Measurements from ENCODE around the gene MUC4.
"Not testable (repeated sequence)": the region's sequence is repeated elsewhere in the genome, so short reads cannot be mapped to it uniquely, and the experiment has no call there.

MUC4 gene

GRCh38 chr3:195838714-195839113, 27.0 kb upstream of the MUC4 start:
- no peak for DNase-seq (ENCODE audit: low read depth in 2 of 2)

DNA sequence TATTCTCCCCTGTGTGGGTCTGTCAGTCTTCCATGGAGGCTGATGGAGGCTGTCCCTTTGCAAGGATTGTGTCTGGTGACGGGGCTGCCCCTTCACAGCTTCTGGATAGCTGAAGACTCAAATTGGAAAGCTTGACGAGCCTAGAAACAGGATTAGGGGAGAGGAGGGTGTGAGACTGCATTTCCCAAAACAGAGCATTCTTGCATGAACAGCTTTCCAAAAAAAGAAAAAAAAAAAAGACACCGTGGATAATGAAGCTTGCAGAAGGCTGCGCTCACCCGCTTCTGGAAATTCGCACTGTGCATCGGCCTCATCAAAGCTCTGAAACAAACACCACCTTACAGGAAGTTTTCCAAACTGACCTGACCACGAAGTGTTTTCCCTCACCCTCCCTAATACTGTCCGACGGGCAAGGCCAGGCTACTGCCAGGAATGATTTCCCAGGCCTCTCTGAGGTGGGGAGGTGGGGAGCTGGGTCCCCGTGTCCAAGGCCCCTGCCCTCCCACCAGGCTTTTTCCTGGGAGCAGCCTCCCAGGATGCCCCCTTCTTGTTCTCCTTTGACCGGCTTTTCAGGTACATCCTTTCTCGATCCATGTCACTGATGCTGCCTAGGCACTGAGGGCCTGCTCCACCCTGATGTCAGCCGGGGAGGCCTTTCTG, 24.9 kb upstream of the MUC4 start:
- no peak for DNase-seq (ENCODE audit: low read depth in 2 of 2)

- no peak for DNase-seq (ENCODE audit: low read depth in 2 of 2)
Observed at GRCh38 chr3:195835791-195836190, 24.1 kb upstream of the MUC4 start.

- no peak for DNase-seq (ENCODE audit: low read depth in 2 of 2)
Observed at GRCh38 chr3:195834675-195835583, 23.2 kb upstream of the MUC4 start.

GRCh38 chr3:195829897-195830254, 18.1 kb upstream of the MUC4 start:
- DNase-seq (ENCODE audit: low read depth in 2 of 2) = no peak

DNA sequence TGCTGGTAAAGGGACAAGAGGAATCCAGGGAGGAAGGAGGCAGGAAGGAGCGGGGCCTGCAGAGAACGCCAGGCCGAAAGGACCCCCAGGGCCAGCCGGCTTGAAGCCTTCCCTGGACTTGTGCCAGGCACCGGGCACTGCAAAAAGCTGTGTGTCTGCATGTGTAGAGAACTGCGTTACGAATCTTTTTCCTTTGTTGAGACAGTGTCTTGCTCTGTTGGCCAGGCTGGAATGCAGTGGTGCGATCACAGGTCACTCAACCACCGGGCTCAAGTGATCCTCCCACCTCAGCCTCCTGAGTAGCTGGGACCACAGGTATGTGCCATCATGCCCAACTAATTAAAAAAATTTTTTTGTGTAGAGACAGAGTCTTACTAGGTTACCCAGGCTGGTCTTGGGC, 17.0 kb upstream of the MUC4 start:
- DNase-seq (ENCODE audit: low read depth in 2 of 2) = no peak

DNA sequence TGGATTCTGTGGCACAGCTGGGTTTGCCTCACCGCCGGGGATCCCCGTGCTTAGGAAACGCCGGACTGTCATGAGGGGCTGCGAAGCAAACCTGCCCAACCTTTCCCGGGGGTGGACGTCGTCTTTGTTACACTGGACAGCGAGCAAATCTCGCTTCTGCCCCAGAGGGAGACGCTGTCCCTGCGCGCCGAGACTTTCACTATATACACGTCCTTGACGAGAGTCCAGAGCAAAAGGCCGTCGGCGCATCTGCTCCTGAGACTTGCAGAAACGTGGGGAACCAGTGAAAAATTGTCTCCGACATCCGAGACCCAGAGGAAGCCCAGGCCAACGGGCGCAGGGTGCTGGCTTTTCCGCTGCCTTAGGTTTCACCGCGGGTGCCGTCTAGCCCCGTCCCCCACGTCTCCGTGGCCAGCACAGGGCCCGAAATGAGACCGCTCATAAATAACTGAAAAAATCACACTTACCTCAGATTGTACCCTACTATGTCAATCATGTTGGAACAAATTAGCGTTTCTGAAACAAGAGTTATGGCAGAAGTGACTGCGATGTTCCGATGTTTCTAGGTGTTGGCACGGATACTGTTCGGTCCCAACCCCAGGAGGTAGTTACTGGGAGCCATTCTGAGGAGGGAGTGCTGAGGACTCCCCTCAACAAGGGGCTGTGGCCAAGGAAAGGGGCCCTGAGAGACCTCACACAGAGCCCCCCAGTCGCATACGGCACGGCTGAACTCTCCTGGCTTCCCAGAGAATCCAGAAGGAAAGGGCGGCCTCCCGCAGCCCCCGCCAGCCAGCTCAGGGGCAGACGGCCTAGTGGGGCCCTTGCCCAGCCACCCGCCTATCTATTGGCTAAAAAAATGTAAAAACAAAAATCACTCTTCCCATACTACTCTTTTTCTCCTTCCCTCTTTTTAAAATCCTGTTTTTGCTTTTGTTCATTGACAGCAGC, 14.4 kb upstream of the MUC4 start:
- no peak for DNase-seq (ENCODE audit: low read depth in 2 of 2)

- DNase-seq (ENCODE audit: low read depth in 2 of 2) = no peak
Observed at GRCh38 chr3:195825191-195825588, 13.5 kb upstream of the MUC4 start.

- not testable (repeated sequence) for DNase-seq (ENCODE audit: low read depth in 2 of 2)
Observed at GRCh38 chr3:195824425-195825190, 12.9 kb upstream of the MUC4 start.

DNA sequence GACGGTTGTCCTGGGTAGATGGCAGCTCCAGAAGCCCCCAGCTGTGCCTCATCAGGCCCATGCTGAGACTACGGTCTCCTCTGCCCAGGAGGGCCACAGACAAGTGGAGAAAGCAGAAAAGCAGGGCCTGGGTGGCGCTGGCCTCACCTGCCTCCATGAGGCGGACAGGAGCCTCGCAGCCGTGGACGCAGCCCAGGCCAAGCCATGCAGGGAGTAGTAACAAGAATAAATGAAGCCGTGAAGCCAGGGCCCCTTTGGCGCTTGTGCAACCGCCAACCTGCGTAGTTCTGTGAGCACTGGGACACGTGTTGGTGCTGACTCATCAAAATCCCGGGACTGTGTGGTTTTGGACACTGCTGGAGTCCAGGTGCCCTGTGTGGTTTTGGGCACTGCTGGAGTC, 12.3 kb upstream of the MUC4 start:
- DNase-seq (ENCODE audit: low read depth in 2 of 2) = no peak

DNA sequence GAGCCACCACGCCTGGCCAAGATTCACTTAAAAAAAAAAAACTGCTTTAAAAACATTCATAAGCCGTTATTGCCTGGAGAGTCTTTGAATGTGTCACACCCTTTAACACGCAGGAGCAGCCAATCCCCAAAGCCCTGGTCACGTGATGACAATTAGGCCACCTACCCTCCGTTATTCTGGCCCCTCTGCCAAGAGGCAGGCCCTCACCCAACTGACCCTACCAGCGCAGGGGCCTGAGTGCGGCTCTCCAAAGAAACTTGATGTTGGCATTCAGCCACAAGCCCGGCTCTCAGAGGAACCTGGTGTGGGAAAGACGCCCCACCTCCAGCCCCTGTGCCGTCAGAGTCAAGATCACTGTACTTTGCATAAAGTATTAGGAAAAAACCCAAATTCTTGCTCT, 11.6 kb upstream of the MUC4 start:
- no peak for DNase-seq (ENCODE audit: low read depth in 2 of 2)

GRCh38 chr3:195822131-195822696, 10.5 kb upstream of the MUC4 start:
- no peak for DNase-seq (ENCODE audit: low read depth in 2 of 2)

- no peak for DNase-seq (ENCODE audit: low read depth in 2 of 2)
Observed at GRCh38 chr3:195821403-195822130, 9.8 kb upstream of the MUC4 start.

DNA sequence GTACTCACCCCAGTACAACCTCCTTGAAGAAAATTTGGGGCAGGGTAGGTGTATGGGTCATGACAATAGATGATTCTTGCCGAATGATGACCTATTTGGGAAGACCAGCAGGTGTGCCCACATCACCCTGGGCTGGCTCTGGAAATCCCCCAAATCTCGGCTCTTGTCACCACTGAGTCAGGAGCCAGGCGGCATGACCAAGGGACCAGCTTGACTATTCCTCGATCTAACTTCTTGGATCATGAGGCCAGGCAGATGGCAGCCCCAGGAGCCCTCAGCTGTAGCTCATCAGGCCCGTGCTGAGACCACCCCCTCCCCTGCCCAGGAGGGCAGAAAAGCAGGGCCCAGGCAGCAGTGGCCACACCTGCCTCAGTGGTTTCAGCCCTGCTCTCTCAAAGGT, 9.2 kb upstream of the MUC4 start:
- DNase-seq (ENCODE audit: low read depth in 2 of 2) = no peak

GRCh38 chr3:195820186-195820585, 8.5 kb upstream of the MUC4 start:
- DNase-seq (ENCODE audit: low read depth in 2 of 2) = no peak

DNA sequence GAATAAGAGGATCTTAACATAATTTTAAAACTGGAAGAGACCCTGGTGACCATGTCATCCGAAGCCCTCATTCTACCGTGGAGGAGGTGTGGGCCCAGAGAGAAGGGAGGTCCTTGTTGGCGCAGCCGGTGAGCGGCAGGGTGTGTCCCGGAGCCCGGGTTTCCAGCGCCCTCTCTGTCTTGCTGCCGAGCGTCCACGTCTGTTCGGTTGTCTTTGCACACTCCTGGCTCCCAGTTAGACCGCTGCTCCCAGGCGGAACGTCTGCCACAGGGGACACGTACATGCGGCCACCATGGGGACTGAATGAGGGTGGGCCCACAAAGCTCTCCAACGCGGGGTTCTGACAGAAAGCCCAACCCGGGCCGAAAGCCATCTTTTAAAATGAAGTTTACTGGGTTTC, 6.6 kb upstream of the MUC4 start:
- DNase-seq (ENCODE audit: low read depth in 2 of 2) = no peak

- no peak for DNase-seq (ENCODE audit: low read depth in 2 of 2)
Observed at GRCh38 chr3:195817578-195818135, 5.9 kb upstream of the MUC4 start.

- not testable (repeated sequence) for DNase-seq (ENCODE audit: low read depth in 2 of 2)
Observed at GRCh38 chr3:195816276-195816913, 4.7 kb upstream of the MUC4 start.

DNA sequence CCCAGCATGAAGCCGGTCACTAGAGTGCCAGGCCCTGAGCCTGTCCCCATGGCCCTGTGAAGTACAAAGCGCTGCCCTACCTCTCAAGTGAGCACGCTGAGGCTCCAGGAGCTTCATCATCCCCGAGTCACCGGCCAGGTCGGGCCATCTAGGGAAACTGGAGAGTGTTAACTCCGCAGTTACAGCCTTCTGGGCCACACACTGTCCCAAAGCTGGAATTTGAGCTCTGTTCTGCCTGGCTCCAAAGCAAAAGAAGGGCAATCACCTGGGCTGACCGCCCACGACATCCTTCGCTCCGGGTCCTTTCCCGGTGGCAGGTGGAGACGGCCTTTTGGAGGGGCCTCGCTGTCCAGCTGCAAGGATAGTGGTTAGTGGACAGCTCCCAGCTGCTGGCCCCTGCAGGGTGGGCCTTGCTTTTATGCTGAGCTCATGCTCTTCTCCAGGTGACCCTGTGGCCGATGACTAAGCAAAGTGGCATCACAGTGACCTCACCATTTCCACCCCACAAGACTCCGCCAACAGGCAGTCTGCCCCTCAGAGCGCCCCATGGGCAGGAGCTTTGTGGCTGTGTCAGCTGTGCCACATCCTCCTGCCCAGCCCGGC, 3.5 kb upstream of the MUC4 start:
- DNase-seq (ENCODE audit: low read depth in 2 of 2) = no peak
